NCI-H524 (cell line): ENCODE results near the gene RPLP2.

Experiments used
- DNase-seq, 2 experiments: peaks; one replicate each; lab custom pipeline; 2025; lab: John Stamatoyannopoulos, UW

RPLP2 gene

DNA sequence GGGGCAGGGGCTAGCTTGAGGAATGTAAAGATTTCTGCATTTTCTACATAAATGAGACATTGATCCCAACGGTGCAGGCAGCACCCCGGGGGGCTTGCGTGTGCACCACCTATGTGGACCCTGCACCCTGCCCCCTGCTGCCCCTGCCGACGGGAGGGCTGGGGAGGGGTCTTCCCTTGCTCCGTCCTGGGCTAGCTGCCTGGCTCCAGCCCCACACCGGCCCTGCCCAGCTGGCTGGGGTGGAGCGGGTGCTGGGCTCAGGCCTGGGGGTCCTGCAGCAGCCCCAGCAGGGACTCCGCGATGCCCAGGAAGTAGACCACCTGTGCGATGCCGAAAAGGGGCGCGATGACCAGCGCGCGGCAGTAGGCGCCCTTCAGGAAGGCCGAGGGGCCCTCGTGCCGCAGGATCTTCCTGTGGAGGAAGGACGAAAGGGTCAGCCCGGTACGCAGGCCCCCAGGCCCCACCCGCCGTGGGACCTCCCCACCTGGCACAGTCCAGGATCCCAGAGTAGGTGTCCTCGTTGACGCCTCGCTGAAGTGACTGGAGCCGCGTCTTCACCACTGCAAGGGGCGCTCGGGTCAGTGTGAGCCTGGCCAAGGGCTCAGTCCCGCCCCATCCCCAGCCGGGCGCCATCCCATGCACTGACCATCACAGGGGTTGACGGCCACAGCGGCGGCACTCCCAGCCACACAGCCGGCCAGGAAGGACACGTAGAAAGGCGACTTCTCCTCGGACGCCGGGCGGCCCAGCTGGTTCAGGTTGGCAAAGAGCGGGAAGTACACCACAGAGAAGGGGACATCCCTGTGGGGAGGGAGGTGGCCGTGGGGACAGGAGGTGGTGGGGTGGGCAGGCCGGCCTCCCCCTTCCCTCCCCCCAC, 17.9 kb upstream of the RPLP2 start:
- no peak for DNase-seq

DNA sequence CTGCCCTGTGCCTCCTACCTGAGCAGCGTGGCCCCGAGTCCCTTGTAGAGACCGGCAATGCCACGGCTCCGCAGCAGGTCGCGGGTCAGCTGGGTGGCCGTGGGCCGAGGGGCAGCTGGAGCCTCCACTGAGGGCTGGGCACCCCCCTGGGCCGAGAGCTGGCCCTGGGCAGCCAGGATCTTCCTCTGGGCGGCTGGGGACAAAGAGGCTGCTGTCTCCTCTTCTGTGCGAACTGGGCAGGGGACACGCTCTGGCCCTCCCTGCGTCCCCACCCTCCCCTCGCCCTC, 17.3 kb upstream of the RPLP2 start:
- no peak for DNase-seq

DNA sequence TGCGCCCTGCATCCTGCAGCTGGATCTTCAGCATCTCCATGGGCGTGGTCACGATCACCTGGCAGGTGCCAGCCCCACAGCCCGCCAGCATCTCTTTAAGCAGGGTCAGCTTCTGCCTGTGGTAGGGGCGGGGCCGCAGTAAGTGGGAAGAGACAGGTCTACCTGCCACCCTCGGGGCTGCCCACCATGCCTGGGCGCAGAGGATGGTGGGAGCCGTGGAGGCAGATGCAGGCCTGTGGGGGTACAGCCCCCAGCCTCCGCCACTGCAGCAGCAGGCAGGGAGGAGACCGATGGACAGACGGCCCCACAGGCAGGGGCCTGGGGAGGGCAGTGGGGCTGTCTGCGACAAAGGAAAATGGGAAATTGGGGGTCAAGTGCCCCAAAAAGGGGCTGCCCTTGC, 16.9 kb upstream of the RPLP2 start:
- no peak for DNase-seq

DNA sequence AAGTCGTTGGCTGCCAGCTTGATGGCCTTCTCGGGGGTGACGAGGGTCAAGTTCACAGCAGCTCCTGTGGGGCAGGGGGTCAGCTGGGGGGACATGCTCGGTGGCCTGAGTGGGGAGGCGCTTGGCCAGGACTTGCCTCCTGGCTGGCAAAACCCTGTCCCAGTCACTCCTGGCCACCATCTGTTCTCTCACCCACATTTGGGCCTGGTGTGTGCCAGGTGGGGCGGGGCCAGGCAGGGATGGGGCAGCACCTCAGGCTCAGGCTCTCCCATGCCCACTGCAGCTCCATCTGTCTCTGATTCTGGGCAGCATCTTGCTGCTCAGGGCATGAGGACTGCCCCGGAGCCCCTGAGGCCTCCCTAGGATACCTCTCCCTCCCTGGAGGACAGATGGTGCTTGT, 16.2 kb upstream of the RPLP2 start:
- peak; percentile 68 to 90 for DNase-seq

DNA sequence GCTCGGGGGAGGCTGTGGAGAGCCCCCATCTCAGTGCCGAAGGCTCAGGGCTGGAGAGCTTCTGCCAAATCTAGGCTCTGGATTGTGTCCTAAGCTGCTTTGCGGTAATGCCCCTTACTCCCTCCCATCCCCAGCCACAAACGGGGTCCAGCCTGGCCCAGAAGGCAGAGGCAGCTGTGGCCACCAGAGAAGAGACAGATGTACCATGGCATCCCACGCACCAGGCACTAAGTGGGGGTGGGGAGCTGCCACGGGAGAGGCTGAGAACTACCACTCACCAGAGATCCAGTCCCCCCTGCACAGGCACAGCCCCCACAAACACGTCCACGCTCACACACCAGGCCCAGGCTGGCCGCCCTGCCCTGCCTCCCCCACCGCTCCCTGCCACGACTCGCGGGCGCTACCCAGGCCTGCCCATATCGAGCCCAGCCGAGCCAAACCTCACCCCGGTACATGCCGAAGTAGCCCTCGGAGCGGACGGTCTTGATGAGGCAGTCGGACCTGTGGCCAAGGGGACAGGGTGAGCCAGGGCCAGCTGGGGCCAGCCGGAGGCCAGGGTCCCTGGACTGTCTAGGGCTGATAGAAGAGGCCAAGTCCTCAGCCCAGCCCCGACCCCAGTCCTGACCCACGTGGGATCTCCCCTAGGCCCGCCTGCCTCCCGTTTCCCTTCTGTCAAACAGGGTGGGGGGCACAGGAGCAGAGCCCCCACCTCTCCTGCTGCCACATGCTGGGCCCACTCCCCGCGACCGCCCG, 15.6 kb upstream of the RPLP2 start:
- peak in 1 of 2 experiments; percentile 88 for DNase-seq

DNA sequence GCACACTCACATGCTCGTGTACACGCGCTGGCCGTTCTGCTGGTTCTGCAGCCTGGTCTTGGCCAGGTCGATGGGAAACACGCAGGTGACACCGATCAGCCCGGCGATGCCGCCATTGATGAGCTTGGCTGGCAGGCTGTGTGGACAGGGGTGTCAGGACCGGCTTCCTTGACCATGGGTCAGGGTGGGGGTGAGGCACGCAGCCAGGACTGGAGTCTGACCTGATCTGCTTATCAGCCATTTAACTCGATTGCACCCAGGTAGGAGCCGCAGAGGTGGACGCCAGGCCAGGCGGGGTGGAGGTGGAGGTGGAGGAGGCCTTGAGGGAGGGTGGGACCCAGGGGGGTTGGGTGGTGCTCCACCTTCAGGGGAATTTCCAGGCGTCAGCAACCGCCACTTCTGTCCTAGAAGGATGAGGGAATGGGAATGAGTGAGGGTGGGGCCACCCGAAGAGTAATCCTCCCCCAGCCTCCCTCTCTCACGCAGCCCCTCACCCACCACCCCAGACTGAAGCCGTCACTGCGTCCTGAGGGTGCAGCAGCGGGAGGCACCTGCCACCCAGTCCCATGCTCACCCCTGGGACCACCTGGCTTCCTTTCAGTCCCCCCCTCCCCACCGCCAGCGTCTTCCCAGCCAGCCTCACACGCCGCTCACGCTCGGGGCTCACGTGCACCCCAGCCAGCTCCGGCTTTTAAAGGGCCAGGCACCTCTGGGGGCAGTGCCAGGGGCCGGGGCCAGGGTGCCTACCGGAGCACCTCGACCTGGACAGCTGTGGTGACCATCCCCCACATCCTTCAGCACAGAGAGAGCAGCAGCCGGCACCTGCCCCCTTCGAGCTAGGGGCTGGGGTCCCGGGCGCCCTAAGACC, 14.8 kb upstream of the RPLP2 start:
- DNase-seq: peak in 1 of 2 experiments; percentile 70

DNA sequence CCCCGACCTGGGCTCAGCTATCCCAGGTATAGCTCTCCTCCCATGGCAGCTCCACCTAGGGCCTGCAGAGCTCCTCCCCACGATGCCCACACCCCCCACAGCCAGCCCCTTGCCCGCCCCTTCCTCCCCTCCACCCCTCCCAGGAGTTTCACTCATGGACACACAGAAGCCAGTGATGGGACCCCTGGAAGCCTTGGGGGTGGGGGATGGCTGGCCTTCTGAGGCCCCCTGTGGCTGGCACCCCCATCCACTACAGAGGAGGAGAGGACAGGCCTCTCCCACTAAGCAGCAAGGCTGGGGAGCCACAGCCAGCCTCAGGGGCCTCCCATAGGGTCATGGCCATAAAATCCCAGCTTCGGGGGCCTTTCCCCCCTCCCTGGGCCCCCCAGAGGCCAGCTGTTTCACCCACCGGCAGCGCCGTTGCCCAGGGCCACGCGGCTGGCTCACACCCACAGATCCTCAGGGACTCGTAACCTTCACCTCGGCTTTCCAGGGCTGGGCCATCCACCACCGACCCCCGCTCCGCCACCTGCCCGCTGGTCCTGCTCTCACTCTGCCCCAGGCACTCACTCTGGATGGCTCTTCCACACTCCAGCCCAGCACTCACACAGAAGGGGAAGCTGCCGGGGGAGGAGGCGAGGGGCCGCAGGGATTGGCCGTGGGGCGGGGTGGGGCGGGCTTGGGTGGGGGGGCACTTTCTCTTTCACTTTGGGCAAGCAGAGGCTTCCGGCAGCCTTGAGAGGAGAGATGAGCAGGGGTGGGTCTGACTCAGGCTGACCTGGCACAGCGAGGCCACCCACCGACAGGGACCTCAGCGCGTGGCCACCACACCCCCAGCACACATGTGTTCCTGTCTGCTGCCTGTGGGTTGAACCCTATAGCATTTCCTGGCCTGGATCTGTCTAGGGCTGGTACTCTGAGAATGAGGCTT, 13.9 kb upstream of the RPLP2 start:
- DNase-seq: peak; percentile 40 to 67

DNA sequence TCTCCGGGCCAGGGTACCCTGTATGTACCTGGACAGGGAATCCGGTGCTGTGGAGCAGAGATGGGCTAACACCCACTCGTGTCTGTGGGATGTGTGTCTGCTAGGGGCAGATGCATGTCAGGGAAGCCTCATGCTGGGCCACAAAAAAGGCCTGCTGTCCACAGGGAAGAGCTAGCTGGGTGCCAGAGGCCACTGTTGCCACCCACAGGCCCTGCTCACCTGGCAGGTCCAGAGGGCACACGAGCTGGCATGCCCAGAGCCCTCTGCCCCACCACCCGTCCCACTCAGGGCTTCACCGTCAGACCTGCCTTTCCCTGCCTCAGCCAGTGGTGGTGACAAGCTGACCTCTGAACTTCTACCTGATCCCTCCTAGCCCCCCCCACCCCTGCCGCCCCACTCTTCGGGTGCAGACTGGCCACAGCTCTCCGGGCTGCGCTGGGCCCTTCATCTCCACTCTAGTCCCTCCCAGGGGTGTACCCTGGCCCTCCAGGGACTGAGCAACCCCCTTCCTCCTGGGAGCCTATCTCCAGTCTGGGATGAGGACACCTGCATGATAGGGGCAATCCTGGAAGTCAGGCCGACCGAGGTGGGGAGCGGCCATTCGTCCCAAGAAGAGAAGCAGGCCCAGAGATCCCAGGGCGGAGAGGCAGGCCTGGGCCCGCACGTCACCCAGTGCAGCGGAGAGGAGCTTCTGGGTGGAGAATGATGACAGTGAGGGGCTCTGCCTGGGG, 13.0 kb upstream of the RPLP2 start:
- DNase-seq: no peak

DNA sequence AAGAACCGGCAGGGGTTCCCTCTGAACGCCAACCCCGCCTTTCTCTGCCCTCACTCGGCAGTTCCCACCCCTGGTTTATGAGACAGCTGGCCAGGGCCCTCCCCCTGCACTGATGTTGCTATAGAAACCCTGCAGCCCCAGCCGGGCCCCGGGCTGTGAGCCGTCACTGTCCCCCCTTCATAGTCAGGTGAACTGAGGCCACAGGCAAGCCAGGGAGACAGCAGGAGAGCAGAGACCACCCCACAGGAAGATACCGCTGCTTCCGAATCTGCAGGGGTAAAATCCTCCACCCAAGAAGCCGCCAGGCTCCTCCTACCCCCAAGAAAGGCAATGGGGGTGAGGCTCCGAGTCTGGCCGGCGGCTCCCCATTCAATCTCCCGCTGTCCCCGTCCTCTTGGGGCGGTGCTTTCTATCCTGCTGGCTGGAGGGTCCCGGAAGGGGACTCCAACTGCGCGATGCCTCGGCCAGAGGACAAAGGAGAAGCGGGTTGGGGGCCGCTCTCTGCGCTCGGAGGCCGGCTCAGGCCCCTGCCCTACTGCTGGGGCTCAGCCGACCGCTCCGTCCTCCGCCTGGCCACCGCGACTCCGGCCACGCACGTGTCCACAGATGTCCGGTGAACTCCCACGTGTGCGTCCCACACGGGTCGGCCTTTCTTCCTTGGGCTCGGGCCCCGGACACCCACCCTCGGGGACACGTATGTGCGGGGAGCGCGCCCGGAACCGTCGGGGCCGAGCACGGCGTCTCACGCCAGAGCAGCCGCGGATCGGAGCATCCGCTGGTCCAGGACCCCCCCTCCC, 12.3 kb upstream of the RPLP2 start:
- peak; percentile 71 to 88 for DNase-seq

DNA sequence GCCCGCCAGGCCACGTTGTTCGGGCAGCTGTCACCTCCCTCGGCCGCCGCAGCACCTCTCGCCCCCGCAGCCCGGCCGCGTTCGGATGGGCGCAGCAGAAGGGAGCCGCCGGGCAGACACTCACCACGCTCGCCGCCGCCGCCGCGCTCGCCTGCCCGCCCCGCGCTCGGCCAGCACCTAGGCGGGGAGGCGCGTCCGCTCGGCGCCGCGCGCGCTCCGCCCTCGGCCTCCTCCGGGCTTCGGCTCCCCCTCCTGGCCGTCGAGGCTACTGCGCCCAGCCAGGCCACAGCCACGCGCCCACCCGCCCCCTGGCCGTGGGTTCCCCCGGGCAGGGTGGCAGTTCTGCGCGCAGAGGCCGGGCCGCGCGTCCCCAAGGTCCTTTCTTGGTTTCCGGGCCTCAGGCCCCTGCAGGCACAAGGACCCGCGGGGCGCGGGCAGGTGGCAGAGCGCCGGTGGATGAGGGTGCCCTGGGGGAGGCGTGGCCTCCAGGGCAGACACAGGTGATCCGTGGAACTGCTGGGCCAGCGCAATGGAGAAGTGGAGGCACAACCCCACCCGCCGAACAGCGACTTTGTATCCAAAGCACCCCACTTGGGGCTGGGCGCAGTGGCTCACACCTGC, 11.6 kb upstream of the RPLP2 start, which contains the start of gene SLC25A22:
SLC25A22 (minus strand) TSS at position 189 of the 621 bp plus-strand sequence. CDS start 3,275 bp downstream, outside the sequence.
- peak in 1 of 2 experiments; percentile 67 for DNase-seq

DNA sequence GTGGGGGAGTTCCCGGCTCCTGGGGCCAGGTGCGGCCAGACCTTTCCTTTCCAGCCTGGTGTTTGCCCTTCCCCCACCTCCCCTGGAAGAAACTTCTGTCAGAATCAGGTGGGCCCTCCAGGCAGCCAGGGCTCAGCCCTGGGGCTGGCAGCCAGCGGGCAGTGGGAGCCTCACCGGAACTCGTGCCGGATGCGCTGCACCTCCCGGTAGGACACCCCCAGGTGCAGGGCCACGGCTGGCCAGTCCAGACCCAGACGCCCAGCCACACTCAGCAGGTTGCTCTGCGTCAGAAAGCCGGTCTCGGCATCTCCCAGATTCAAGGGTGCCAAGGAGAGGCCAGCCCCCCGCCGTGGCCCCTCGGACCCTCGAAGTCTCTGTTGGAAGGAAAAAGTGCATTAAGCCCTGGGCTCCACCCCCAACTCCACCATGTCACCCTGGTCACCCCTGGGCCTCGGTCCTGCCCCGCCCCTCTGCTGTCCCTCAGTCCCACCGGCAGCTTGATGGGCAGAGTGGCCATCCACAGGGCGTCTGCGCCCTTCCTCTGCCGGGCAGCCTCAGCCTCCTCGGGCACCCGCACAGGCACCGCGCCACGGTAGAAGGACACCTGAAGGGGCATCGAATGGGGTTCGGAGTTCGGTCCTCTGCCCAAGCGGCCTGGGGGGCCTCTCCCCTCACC, 10.0 kb upstream of the RPLP2 start:
- no peak for DNase-seq

DNA sequence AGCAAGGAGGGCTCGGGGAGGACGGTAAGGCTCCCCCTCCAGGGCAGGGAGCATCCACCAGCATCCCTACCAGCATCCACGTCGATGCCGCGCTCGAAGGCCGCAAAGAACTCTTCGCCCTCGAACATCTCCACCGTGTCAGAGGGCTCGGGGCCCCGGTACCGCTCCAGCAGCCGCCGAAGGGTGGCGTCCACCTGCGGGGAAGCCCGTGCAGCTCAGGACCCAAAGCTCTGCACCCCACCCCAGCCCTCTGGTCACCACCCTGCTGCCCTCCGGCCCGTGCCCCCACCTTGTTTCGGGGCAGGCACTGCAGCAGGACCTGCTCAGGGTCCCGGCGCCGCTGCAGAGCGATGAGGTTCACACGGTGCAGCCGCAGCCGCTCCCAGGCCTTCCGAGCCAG, 9.3 kb upstream of the RPLP2 start:
- no peak for DNase-seq

DNA sequence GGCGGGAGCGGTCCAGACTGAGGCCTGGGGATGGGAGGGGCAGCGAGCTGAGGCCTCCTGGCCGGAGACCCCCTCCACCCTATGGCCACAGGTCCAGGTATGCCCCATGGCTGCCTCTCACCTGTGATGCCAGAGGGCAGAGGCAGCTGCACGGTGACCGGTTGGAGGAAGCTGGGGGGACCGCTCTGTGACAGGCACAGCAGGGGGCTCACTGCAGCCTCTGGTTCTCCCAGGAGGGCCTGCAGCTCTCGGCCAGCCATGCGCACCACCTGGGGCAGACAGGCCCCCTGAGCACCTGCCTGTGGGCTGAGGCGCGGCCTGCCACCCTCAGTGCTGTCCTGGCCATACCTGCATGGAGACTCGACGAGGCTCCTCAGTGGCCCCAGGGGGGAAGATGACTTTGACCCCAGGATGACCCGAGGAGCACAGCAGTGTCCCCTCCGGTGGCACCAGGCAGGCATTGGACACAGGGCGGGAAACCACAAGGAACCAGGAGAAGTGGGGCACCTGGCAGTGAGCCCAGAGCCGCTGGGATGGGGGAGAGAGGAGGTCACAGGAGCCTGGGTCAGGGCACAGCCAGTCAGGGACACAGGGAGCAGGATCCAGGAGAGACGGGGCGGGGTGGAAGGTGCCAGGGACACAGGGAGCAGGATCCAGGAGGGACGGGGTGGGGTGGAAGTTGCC, 8.5 kb upstream of the RPLP2 start:
- no peak for DNase-seq

DNA sequence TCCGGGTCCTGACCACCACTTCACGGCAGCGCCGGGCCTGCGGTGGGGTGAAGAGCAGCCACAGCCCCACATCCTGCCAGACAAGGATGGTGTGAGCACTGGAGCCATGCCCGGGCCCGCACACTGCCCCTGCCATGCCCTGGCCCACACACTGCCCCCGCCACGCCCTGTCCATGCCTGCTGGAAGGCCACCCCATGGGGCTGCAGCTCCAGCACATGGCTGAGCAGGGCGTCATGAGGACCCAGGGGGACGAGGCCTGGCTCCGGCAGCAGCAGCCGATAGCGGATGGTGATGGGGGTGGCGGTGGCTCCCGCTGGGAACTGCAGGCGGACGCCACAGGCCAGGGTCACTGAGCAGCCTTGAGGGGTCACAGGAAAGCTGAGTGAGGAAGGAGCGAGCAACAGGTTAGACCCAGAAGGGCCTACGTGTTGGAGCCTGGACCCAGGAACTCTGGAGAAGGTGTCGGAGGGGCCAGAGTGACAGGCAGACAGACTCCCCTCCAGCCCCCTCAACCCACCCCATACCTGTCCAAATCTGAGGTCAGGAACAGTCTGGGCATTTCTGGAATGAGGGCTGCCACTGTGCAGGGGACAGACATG, 7.6 kb upstream of the RPLP2 start:
- no peak for DNase-seq

DNA sequence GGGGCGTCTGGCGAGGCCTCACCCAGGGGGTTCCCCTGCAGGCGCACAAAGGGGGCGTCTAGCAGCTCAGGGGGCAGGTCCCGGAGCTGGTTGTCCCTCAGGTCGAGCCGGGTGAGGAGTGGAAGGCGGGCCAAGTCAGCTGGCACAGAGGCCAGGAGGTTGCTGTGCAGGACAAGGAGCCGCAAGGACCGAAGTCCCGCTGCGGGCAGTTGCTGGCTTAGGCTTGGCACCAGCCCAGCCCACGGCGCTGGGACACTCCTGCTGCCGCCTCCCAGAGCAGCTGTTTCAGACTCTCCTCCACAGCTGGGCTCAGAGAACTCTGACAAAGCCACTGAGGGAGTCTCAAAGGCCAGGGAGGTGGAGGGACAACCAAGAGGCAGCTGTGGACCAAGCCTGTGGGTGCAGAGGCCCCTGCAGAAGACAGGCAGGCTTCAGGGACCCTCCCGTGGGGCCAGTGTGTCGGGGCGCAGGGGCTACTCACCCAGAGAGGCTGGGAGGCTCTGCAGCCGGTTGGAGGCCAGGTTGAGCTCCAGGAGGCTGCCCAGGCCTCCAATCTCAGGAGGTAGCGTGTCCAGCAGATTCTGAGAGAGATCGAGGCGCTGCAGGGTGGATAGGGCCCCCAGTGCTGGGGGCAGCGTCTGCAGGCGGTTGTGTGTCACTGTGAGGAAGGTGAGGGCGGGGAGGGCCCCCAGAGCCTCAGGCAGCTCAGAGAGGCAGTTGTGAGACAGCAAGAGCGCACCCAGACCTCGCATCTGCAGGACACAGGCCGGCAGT, 6.9 kb upstream of the RPLP2 start:
- no peak for DNase-seq

DNA sequence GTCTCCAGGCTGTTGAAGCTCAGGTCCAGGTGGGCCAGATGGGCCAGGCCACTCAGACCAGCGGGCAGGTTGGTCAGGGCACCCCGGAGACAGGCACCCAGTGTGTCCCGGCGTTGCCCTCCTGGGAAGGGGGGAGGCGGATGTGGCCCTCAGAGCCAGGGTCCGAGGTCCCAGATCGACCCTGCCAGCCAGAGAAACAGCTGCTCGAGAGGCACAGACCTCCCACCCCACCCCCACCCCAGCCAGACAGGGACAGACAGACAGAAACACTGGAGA, 6.4 kb upstream of the RPLP2 start:
- no peak for DNase-seq
